ENCODE measurements around the gene P2RY13.

P2RY13 gene

GRCh38 chr3:151316267-151316991 lies 12.9 kb downstream of the P2RY13 start, which contains the start of gene GPR87:
Gene GPR87, minus strand, starts transcription at chr3:151316820. Its CDS starts 16,720 bp downstream, at chr3:151300100.
- no peak for TF ChIP-seq JUND (IDR thresholded peaks at IDR 0.05; ENCODE audit: low read depth)
- in situ Hi-C loops (cut with HindIII; ENCODE audit: low pct_unique_long_range_greater_than_20kb, low sequenced_read_pairs): no loop called here
- peak in 1 of 2 experiments; percentile 69 for DNase-seq (ENCODE audit: low read depth in 1 of 2, low spot score in 1 of 2)

GRCh38 chr3:151315846-151316245 lies 13.5 kb downstream of the P2RY13 start:
- no peak for TF ChIP-seq JUND (IDR thresholded peaks at IDR 0.05; ENCODE audit: low read depth)
- in situ Hi-C loops (cut with HindIII; ENCODE audit: low pct_unique_long_range_greater_than_20kb, low sequenced_read_pairs): no loop called here
- peak in 1 of 2 experiments; percentile 45 for DNase-seq (ENCODE audit: low read depth in 1 of 2, low spot score in 1 of 2)

GRCh38 chr3:151315136-151315535 lies 14.2 kb downstream of the P2RY13 start:
- in situ Hi-C loops (cut with HindIII; ENCODE audit: low pct_unique_long_range_greater_than_20kb, low sequenced_read_pairs): no loop called here
- no peak for DNase-seq (ENCODE audit: low read depth in 1 of 2, low spot score in 1 of 2)
- TF ChIP-seq JUND (IDR thresholded peaks at IDR 0.05; ENCODE audit: low read depth): no peak

GRCh38 chr3:151314593-151314992 lies 14.8 kb downstream of the P2RY13 start:
- TF ChIP-seq JUND (IDR thresholded peaks at IDR 0.05; ENCODE audit: low read depth): no peak
- DNase-seq (ENCODE audit: low read depth in 1 of 2, low spot score in 1 of 2): no peak
- in situ Hi-C loops (cut with HindIII; ENCODE audit: low pct_unique_long_range_greater_than_20kb, low sequenced_read_pairs): no loop called here

- DNase-seq (ENCODE audit: low read depth in 1 of 2, low spot score in 1 of 2): no peak
- TF ChIP-seq JUND (IDR thresholded peaks at IDR 0.05; ENCODE audit: low read depth): no peak
- in situ Hi-C loops (cut with HindIII; ENCODE audit: low pct_unique_long_range_greater_than_20kb, low sequenced_read_pairs): no loop called here
Measured at GRCh38 chr3:151314137-151314536, 15.2 kb downstream of the P2RY13 start.

GRCh38 chr3:151312972-151313371 lies 16.4 kb downstream of the P2RY13 start:
- in situ Hi-C loops (cut with HindIII; ENCODE audit: low pct_unique_long_range_greater_than_20kb, low sequenced_read_pairs): no loop called here
- TF ChIP-seq JUND (IDR thresholded peaks at IDR 0.05; ENCODE audit: low read depth): no peak
- no peak for DNase-seq (ENCODE audit: low read depth in 1 of 2, low spot score in 1 of 2)

GRCh38 chr3:151309566-151309965 lies 19.8 kb downstream of the P2RY13 start:
- DNase-seq (ENCODE audit: low read depth in 1 of 2, low spot score in 1 of 2): no peak
- in situ Hi-C loops (cut with HindIII; ENCODE audit: low pct_unique_long_range_greater_than_20kb, low sequenced_read_pairs): no loop called here
- TF ChIP-seq JUND (IDR thresholded peaks at IDR 0.05; ENCODE audit: low read depth): no peak

- no peak for TF ChIP-seq JUND (IDR thresholded peaks at IDR 0.05; ENCODE audit: low read depth)
- in situ Hi-C loops (cut with HindIII; ENCODE audit: low pct_unique_long_range_greater_than_20kb, low sequenced_read_pairs): no loop called here
- DNase-seq (ENCODE audit: low read depth in 1 of 2, low spot score in 1 of 2): no peak
Measured at GRCh38 chr3:151307583-151308488, 21.5 kb downstream of the P2RY13 start.

GRCh38 chr3:151307131-151307530 lies 22.2 kb downstream of the P2RY13 start:
- peak in 1 of 2 experiments; percentile 54 for DNase-seq (ENCODE audit: low read depth in 1 of 2, low spot score in 1 of 2)
- no peak for TF ChIP-seq JUND (IDR thresholded peaks at IDR 0.05; ENCODE audit: low read depth)
- in situ Hi-C loops (cut with HindIII; ENCODE audit: low pct_unique_long_range_greater_than_20kb, low sequenced_read_pairs): no loop called here

GRCh38 chr3:151306168-151306810 lies 23.1 kb downstream of the P2RY13 start:
- in situ Hi-C loops (cut with HindIII; ENCODE audit: low pct_unique_long_range_greater_than_20kb, low sequenced_read_pairs): no loop called here
- TF ChIP-seq JUND (IDR thresholded peaks at IDR 0.05; ENCODE audit: low read depth): no peak
- DNase-seq (ENCODE audit: low read depth in 1 of 2, low spot score in 1 of 2): peak in 1 of 2 experiments; percentile 38

GRCh38 chr3:151305775-151306151 lies 23.6 kb downstream of the P2RY13 start:
- peak in 1 of 2 experiments; percentile 38 for DNase-seq (ENCODE audit: low read depth in 1 of 2, low spot score in 1 of 2)
- in situ Hi-C loops (cut with HindIII; ENCODE audit: low pct_unique_long_range_greater_than_20kb, low sequenced_read_pairs): no loop called here
- TF ChIP-seq JUND (IDR thresholded peaks at IDR 0.05; ENCODE audit: low read depth): no peak

GRCh38 chr3:151305060-151305774 lies 24.1 kb downstream of the P2RY13 start:
- peak; percentile 97 for TF ChIP-seq JUND (IDR thresholded peaks at IDR 0.05; ENCODE audit: low read depth)
- DNase-seq (ENCODE audit: low read depth in 1 of 2, low spot score in 1 of 2): peak; percentile 65 to 99
- in situ Hi-C loops (cut with HindIII; ENCODE audit: low pct_unique_long_range_greater_than_20kb, low sequenced_read_pairs): no loop called here

Measured in T47D (cell line).